Stimulated activated CD4-positive, alpha-beta T cell treated with anti-CD3 and anti-CD28 coated beads, Interleukin-2, amount 100 ng/mL, for 24 hours (primary cell): ENCODE data around the gene RPTOR.

Experiments
- DNase-seq, 2 donors: peaks; one replicate each; pipeline ENCODE4 v3.0.0-alpha.2; 2020

The RPTOR gene

DNA sequence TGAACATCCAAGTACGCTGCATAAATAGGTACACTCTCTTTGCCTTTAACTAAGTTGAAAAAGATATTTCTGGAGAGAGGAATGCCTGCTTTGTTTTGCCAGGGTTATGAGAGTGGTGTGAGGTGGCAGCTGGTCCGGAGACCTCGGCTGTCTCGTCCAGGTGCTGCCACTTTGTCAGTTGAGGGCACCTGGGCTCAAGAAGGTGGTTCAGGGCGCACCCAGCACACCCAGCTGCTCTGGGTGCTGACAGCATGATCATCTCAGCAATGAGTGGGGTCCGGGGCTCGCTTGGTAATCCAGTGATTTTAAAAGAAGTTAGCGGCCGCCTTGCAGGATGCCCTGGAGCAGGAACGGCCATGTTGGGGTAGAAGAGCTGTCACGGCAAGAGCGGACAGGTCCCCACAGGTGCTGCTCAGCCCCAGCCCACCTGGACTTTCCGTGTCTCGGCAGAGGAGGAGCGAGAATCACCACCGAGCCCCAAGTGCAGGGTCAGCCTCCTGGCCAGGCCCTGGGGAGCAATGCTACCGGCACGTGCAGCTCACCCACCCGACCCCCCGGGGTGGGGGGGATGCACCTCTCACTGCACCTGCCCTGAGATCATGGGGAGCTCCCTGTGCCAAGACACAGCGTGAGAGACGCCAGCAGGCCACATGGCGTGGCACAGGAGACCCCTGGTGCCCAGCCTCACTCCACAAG is 379.6 kb downstream of the RPTOR start:
- DNase-seq = no peak

DNA sequence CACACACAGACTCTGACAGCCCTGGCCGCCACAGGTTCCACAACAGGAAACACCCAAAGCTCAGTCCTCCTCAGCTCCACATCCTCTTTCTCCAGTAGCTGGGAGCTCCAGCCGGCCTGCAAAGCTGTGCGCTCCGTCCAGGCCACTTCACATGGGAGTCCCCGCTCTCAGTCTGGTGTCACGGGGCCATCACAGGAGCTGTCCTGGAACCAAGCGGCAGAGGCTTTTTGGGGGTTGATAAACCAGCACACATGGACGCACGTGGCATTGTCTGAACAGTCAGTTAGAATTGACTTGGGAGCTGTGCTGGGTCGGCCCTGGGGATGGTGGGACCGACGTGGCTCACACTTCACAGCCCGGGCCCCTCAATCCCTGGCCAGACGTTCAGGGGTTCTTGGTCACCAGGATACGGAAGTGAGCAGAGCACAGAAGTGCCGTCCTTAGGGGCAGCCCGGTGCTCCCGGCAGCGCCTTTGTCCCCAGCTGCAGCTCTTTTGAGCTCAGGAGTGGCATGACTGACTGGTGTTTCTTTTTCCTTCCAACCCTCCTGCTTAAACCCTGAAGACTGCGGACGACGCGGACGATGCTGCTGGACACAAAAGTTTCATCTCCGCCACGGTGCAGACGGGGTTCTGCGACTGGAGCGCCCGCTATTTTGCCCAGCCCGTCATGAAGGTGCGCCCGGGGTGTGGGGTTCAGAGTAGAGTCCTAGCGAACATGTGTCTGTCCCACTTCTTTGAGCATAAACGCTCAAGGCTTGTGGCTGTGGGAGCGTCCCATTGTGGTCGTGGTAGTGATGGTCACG is 380.4 kb downstream of the RPTOR start:
- no peak for DNase-seq

DNA sequence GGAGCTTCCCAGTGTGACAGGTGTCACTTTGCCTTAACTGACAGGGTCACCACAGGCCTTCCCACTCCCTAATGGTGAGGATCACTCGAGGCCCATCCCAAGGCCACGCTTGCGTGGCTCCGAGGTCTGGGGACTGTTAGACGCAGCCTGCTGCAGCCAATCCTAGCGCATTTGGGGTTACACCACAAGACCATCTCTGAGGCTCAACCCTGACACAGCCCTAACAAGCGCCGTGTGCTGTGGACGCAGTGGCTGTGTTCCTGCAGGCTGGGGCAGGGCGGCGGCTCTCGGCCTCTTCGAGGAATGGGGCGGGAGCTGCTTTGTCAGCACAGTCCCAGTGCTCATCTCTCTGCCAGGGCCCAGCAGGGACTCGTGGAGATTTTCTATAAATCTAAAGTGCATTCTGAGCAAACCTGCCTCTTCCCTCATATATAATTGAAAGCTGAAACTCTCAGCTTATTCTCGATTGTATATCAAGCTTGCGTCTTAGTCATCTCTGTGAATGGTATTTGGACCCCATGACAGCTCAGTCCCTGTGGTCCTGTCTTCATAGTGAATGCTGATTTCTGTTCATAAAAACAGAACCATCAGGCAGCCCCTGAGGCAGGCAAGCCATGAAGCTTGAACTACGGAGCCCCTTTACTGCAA is 381.2 kb downstream of the RPTOR start:
- no peak for DNase-seq

DNA sequence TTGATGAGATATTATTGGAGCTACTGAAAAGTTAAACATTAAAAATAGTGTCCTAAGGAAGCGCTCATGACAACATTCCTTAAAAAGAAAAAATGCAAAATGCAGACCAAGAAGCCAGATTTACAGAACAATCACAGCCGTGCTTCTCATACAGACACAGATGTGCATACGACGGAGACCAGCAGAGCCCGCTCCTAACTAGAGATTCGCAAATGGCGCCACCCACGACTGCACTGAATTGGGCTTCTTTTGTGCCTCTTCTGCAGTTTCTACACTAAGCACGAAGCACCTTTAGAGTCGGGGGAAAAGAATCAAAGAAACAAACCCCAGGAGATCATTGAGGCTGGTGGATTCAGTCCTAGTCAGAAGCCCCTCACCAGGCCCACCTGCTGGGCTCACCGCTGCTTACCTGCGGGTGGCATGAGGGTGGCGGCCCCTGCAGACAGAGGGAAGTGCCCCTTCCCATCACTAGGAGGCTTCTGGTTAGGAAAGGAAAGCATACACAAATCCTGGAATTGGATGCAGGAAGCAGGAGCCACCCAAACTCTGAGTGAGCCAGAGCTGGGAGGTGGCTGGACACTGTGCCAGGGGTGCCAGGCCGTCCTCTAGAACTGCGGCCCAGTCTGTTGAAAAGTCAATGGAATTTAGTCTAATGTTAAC is 382.1 kb downstream of the RPTOR start:
- no peak for DNase-seq

DNA sequence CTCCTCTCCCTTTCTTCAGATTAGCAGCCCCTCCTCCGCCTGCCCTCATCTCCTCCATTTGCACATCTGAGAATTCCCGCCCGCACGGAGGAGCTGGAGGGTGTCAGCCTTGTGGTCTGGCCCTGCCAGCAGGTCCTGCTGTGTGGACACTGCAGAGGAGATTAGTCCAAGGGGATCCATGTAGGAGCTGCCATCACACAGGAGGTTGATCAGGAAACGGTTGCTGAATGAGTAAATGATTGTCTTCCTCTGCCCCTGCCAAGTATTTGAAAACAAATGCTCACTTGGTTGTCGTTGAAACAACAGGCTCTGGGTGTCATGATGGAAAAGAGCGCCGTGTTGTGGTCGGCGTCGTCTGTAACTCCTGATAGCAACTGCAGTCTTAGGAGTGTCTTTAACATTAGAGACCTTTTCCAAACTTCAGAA is 383.2 kb downstream of the RPTOR start:
- DNase-seq = no peak

DNA sequence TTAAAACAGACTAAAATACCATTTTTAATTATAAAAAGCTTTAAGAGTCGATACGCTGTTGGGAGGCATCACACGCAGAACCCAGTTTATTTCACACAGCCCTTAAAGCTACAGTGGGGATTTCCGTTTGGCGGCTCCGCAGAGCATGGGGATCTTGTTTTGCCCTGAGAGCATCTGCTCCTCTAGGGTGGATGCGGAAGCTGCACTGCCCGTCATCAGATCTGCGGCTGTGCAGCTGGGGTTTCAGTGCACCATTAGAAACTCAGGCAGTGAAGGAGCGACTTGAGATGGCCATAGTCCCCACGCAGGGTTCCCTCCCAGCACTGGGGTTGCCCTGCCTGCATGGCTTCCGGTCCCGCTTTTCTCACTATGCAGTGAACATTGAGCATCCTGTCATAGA is 384.8 kb downstream of the RPTOR start:
- DNase-seq = no peak

DNA sequence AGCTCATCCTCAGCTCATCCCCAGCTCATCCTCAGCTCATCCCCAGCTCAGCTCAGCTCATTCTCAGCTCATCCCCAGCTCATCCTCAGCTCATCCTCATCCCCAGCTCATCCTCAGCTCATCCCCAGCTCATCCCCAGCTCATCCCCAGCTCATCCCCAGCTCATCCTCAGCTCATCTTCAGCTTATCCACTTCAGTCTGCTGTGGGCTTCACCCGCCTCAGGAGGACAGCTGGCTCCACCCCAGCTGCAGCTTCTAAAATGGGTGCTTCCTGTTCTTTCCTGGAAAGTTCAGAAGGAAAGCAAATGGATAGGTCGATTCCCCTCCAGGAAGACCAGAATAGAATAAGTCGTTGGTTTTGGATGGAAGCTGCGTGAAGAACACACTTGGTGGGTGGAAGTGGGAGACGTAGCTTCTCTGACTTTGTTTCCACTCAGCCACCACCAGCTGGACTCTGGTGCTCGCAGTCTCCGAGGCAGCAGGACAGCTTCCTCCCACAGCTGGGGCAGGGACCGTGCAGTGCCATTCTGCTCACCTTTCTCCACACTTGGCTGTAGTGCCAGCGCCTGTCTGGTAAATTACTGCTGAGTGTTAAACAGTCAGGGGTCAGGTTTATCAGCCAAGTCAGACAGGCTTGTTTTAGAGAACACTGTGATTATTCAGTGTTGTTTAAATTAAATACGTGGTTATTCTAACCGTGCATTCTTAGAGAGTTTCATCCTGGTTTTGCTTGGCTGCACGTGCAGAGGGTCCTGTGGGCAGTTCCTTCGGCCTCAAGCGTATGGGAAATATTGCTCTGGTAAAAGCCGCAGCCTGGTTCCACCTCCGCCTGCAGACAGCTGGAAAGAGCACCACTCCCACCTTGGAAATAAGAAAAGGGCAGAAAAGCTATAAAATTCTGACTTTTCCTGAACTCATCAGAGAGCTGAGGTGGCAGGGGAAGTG is 386.0 kb downstream of the RPTOR start:
- DNase-seq = no peak

DNA sequence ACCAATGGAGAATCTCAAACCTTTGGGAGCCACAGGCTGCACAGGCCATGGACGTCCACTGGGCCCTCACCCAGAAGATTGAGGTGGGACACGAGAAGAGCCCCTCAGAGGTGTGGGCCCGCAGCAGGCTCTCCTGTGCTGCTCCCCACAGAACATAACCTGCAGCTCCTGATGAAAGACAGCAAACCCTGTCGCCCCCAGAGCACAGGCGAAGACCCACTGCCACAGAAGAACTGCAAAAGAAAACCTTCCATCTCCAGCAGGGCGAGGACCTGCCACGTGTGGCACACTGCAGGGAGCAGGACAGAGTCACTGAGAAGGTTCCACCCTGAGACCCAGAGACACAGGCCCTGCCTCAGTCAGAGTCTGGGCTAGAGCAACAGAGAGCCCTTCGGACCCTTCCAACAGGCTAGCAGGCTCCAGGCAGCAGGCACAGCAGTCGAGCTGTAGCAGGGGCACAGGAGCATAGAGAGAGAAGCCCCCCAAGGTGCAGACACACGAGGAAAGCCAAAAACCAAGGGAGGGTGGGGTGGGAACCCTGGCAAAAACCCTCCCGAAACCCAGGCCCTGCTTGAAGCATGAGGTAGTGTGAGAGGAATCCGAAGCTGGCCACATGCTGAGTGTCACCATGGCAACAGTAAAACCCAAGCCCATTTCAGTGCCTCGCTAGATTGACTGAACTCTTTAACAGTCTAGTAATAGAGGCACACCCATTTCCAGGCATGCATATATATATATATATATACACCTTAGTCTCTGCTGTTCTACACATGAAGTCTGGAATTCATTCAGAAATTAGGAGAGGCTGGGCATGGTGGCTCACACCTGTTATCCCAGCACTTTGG is 387.0 kb downstream of the RPTOR start:
- no peak for DNase-seq

DNA sequence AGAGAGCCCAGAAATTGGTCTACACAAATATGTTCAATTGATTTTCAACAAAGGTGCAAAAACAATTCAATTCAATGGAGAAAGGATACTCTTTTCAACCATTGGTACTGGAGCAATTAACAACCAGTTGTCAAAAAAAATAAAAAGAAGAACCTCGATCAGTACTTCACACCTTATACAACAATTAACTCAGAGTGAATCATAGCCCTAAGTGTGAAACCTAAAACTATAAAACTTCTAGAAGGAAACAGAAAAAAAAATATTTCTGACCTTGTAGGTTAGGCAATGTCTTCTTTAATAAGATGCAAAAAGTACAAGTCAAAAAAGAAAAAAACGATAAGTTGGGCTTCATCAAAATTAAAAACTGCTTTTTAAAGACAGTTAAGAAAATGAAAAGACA is 390.9 kb downstream of the RPTOR start:
- DNase-seq = no peak

DNA sequence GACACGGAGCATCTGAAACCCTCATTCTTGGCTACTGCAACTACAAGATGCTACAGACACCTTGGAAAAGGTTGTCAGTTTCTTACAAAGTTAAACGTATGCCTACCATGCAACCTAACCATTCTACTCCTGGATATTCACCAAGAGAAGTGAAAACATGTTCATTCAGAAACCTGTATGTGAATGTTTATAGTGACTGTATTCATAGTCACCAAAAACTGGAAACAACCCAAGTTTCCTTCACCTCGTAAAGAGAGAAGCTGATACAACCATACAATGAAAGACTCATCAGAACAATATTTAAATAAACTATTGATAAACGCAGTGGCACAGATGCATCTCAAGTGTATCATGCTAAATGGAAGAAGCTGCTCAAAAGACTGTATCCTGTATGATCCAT is 391.6 kb downstream of the RPTOR start:
- no peak for DNase-seq

DNA sequence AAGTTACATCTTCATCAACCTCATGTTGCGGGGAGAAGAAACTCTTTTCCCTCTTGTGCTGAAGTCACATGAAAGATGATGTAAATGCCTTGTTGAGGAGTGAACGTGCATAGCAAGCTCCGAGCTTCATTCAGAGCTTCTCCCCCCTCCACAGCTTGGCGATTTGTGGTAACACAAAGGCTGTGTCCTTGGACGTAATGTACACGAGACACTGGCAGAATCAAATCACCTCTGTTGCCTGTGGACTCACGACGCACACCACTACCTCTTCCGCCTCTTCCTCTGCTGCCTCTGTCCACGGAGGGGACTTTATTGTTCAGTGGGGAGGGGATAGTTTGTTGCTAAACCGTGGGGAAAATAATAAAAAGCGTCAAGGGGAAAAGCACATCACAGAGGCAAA is 392.1 kb downstream of the RPTOR start:
- DNase-seq = no peak

DNA sequence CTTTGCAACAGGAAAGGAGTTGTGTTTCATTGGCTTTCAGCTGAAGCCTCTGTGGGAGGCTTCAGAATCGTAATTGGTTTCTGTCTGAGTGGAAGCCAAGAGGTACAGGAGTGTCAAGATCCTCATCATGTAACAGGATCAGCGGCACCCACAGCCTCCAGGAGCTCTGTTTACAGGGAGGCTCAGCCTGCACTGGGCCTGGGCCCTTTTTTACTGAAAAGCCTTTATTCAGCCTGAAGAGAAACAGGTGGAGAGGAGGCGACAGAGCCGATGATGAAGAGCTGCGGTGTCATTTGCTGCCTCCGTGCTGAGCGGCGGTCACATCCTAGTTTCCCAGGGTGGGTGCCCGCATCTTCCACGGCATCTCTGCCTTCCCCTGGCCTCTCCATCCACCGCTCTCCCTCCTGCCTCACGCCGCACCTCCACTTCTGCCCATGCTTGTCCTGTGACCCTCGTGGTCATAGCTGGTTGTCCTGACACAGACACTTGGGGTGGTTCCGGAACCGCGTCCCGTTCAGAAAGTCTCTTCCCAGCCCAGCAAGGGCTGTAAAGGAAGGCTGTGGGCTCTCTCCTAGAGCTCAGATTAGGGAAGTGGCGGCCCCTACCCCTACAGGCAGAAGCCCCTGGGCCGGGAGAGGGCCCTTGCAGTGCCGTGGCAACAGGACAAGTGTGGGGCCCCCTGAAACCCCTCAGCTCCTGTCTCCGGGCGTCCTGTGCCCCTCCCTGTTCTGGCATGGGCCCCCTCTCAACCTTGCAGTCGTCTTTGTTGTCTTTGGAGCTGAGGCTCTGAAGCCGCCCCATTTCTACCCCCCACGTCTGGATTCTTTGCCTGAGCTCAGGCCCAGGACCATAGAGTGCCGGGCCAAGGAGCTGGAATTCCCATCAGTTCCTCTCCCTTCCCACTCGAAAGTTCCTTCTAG is 393.1 kb downstream of the RPTOR start:
- DNase-seq = no peak

DNA sequence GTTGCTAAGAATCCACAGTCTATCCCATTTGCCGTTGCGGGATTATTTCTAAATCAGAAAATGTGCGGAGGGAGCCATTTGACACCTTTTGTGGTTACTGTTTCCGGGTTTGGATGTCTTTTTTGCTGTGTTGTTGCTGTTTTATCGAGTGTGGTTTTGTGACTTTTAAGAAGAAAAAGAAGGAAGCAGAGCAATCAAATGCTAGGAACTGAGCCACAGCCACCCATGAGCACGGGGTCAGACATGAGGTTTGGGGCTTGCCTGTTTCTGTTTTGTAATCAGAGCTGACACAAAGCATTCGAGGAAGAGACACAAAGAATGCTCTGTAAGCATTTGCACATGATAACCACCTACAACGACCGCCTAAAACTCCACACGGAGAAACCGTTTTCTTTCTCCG is 393.9 kb downstream of the RPTOR start:
- DNase-seq = no peak

DNA sequence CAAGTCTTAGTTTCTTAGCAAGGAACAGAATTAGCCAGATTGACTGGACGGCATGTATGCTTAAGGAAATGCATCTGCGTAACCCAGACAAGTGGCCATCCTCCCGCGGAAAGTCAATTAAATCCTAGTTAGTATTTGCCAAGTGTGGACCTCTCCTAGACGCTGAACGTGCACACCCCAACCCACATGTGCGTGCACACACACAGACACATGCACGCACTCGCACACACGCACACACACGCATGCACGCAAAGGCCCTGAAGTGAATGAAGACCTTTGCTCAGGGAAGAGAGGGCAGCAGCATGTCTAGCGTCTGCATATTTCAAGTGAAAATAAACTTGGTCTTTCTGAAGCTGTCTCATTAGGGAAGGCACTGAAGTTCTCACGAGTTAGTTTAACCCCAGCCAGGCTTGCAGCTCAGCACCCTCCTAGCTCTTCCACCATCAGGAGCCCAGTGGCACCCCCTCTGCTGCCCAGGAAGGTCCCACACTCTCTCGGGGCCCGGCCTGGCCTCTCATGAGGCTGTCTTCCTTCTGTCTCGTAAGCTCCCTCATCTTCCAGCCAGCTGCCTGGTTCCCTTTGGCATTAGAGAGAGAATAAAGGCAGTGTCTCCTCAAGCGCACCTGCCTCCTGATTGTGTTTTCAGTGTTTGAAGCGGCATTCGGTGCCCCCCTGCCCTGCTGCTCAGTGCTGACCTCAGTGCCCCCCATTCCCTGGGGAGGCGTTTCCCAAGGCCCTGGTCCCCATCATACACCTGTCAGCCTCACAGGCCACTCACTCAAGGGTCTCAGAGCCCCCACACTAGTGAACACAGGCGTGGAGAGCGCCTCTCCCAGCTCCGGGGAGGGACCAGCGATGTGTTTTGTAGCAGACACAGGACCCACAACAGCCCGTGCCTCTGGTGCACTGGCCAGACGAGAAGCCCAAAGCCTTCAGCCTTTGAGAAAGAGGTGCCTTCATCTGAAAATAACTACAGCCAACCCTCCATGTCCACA is 394.8 kb downstream of the RPTOR start:
- no peak for DNase-seq

DNA sequence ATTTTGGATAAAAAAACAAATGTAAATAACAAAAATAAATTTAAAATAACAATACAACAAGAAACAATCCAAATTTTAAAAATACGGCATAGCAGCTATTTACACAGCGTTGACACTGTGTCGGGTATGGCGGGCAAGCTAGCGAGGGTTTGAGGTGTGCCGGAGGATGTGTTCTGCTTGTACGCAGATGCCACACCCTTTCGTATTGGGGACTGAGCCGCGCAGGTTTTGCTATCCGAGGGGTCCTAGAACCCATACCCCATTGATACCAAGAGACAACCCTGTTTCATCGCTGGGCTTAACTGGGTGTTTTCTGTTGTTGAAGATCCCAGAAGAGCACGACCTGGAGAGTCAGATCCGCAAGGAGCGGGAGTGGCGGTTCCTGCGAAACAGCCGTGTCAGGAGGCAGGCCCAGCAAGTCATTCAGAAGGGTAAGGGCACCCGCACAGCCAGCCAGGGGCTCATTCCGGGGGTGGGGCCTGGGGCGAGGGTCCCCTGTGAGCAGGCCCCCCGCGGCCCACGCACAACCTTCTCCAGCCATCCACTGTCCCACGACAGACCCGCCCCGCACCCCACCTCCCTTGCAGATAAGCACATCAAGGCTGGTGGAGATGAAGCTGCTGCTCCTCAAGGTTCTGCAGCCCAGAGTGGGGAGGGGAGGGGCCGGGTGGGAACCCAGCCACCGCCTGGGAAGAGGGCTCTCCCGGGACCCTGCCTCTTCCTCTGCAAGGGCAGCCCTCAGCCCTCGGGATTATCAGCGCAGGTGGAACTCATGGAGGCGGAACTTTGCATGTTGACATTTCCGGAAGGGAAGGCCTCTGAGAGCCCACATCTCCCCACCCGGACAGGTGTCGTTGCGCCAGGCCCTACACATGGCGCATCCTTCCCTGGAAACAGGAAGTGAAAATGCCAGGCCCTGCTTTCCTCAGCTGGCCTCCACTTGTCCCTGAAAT is 395.8 kb downstream of the RPTOR start:
- DNase-seq = no peak

DNA sequence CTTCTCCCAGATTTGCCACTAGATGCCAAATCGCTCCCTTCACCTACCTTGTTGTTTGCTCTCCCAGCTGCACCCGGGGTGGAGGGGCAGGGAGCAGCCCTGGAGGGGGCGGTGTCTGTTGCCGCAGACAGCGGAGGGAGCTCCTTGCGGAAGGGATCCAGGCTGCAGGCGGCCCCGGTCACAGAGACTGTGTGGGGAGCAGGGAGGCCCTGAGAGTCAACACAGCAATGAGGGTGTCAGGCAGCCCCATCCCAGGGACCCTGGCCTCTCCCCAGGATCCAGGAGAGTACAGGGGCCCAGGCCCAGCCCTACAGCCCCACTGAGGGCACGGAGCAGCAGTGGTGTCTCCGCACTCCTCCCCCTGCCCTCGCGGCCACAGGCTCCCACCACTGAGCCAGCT is 396.5 kb downstream of the RPTOR start:
- no peak for DNase-seq

DNA sequence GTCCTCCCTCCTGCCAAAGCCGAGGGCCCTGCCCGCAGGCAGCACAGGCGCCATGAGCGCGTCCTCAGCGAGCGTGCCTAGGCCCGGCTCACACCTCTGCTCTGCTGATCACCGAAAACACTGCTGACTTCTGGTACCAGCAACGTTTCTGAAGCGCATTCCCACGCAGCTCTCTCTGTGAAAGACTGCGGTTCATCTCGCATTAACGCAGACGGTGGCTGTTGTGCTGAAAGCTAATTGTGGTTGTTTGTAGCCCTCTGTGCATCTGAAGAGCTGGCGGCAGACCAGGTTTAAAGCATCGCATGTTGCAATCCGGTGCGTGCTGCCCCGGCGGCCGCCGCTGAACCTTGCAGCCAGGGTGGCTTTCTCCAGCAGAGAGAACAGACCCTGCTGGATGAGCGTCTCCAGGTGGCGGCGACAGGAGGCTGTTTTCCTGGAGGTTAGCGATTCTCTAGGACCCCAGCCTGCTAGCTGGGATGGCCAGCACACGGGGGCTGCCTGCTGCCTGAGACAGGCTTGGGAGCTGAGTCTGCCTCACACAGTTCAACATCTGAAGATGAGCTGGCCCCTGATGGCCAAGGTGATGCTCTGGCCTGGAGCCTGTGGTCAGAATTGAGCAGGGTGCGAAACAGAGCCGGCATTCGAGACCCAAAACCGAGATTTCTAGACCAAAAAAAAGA is 397.2 kb downstream of the RPTOR start:
- DNase-seq = no peak
